Measurements from ENCODE around the gene SCARF2.

SCARF2 gene

GRCh38 chr22:20429254-20430100 is 8.1 kb downstream of the SCARF2 start:
- ChIA-PET POLR2A (no interaction called here), CTCF (no interaction called here)
- TF ChIP-seq FOXK2 (IDR thresholded peaks at IDR 0.05): no peak
- no peak for TF ChIP-seq FOXA1 (IDR thresholded peaks at IDR 0.05)
- no peak for TF ChIP-seq ZNF384 (IDR thresholded peaks at IDR 0.05)
- TF ChIP-seq SUZ12 (IDR thresholded peaks at IDR 0.05): no peak
- no peak for TF ChIP-seq ARNT (IDR thresholded peaks at IDR 0.05)
- no peak for TF ChIP-seq CTBP1 (IDR thresholded peaks at IDR 0.05; ENCODE audit: borderline replicate concordance)
- no peak for TF ChIP-seq HDGF (IDR thresholded peaks at IDR 0.05; ENCODE audit: borderline replicate concordance)
- no peak for TF ChIP-seq ELF4 (IDR thresholded peaks at IDR 0.05)
- TF ChIP-seq SP1 (IDR thresholded peaks at IDR 0.05): no peak
- TF ChIP-seq, protein P1, sequence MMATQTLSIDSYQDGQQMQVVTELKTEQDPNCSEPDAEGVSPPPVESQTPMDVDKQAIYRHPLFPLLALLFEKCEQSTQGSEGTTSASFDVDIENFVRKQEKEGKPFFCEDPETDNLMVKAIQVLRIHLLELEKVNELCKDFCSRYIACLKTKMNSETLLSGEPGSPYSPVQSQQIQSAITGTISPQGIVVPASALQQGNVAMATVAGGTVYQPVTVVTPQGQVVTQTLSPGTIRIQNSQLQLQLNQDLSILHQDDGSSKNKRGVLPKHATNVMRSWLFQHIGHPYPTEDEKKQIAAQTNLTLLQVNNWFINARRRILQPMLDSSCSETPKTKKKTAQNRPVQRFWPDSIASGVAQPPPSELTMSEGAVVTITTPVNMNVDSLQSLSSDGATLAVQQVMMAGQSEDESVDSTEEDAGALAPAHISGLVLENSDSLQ (IDR thresholded peaks at IDR 0.05): no peak
- DNase-seq (ENCODE audit: extremely low spot score): no peak

- TF ChIP-seq LEF1 (IDR thresholded peaks at IDR 0.05; ENCODE audit: borderline replicate concordance): no peak
- POLR2A ChIA-PET: interaction anchor here (1.7 kb wide), 1 partner anchor 35 kb away, joined by 4 read pairs; the partner anchor contains the start of gene ZNF74
Measured at GRCh38 chr22:20428496-20429253, 8.9 kb downstream of the SCARF2 start.

DNA sequence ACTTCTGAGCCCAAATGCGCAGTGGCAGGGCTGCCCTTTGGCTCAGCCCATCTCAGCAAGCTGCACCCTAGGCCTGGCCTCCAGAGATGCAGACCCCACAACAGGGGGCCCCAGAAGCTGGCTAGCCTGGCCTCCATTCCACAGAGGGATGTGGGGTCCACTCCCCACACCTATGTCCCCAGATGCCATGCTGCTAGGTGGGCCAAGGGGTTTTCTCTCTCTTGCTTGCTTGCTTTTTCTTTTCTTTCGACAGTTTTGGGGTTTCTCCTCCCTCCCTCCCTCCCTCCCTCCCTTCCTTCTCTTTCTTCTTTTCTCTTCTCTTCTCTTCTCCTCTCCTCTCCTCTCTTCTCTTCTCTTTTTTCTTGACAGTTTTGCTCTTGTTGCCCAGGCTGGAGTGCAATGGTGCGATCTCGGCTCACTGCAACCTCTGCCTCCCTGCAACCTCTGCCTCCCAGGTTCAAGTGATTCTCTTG is 9.6 kb downstream of the SCARF2 start:
- no peak for TF ChIP-seq FOXK2 (IDR thresholded peaks at IDR 0.05)
- TF ChIP-seq FOXM1 (IDR thresholded peaks at IDR 0.05; ENCODE audit: borderline replicate concordance): no peak
- TF ChIP-seq ELF4 (IDR thresholded peaks at IDR 0.05): no peak
- TF ChIP-seq L3MBTL2 (conservative IDR thresholded peaks at IDR 0.05): no peak
- TF ChIP-seq, protein P1 (IDR thresholded peaks at IDR 0.05): no peak
- CTCF ChIA-PET: interaction anchor here (0.7 kb wide), 1 partner anchor 1238 kb away, joined by 4 read pairs; the partner anchor contains the start of gene PPIL2
- DNase-seq (ENCODE audit: extremely low spot score): no peak
- POLR2A ChIA-PET: interaction anchor here (1.7 kb wide), 1 partner anchor 34 kb away, joined by 4 read pairs; the partner anchor contains the start of gene ZNF74

More at GRCh38 chr22:20428496-20429253, 8.9 kb downstream of the SCARF2 start:
- DNase-seq (ENCODE audit: extremely low spot score): no peak
- CTCF ChIA-PET: interaction anchor here (0.7 kb wide), 1 partner anchor 1237 kb away, joined by 4 read pairs; the partner anchor contains the start of gene PPIL2

GRCh38 chr22:20427104-20427944 is 10.3 kb downstream of the SCARF2 start:
- POLR2A ChIA-PET: interaction anchor here (1.7 kb wide), 1 partner anchor 34 kb away, joined by 4 read pairs; the partner anchor contains the start of gene ZNF74
- CTCF ChIA-PET: no interaction called here
- DNase-seq (ENCODE audit: extremely low spot score): no peak
- TF ChIP-seq FOXM1 (IDR thresholded peaks at IDR 0.05; ENCODE audit: borderline replicate concordance) (no peak), SUZ12 (IDR thresholded peaks at IDR 0.05) (no peak), BHLHE40 (IDR thresholded peaks at IDR 0.05; ENCODE audit: borderline replicate concordance) (no peak), FOXK2 (IDR thresholded peaks at IDR 0.05) (no peak), SP1 (IDR thresholded peaks at IDR 0.05) (no peak), ZNF384 (IDR thresholded peaks at IDR 0.05) (no peak), ELF4 (IDR thresholded peaks at IDR 0.05) (no peak), CTBP1 (IDR thresholded peaks at IDR 0.05; ENCODE audit: borderline replicate concordance) (no peak), NFRKB (IDR thresholded peaks at IDR 0.05) (no peak), L3MBTL2 (conservative IDR thresholded peaks at IDR 0.05) (no peak), TARDBP (IDR thresholded peaks at IDR 0.05) (no peak), ARNT (IDR thresholded peaks at IDR 0.05) (no peak)

- DNase-seq (ENCODE audit: extremely low spot score): no peak
- CTCF ChIA-PET: no interaction called here
- POLR2A ChIA-PET: no interaction called here
- TF ChIP-seq HDGF (IDR thresholded peaks at IDR 0.05; ENCODE audit: borderline replicate concordance) (no peak), ELF4 (IDR thresholded peaks at IDR 0.05) (no peak), TARDBP (IDR thresholded peaks at IDR 0.05) (no peak), FOXM1 (IDR thresholded peaks at IDR 0.05; ENCODE audit: borderline replicate concordance) (no peak), CTBP1 (IDR thresholded peaks at IDR 0.05; ENCODE audit: borderline replicate concordance) (no peak)
Measured at GRCh38 chr22:20426259-20426615, 11.4 kb downstream of the SCARF2 start.

GRCh38 chr22:20425566-20426258 is 11.9 kb downstream of the SCARF2 start:
- POLR2A ChIA-PET: no interaction called here
- DNase-seq (ENCODE audit: extremely low spot score): no peak
- no peak for TF ChIP-seq L3MBTL2 (conservative IDR thresholded peaks at IDR 0.05)
- TF ChIP-seq TARDBP (IDR thresholded peaks at IDR 0.05): no peak
- no peak for TF ChIP-seq SP1 (IDR thresholded peaks at IDR 0.05)
- TF ChIP-seq ELF4 (IDR thresholded peaks at IDR 0.05): no peak
- no peak for TF ChIP-seq FOXK2 (IDR thresholded peaks at IDR 0.05)
- TF ChIP-seq ZNF384 (IDR thresholded peaks at IDR 0.05): no peak
- TF ChIP-seq BHLHE40 (IDR thresholded peaks at IDR 0.05; ENCODE audit: borderline replicate concordance): no peak
- TF ChIP-seq, protein P1 (IDR thresholded peaks at IDR 0.05): no peak
- TF ChIP-seq SUZ12 (IDR thresholded peaks at IDR 0.05): no peak
- TF ChIP-seq FOXA1 (IDR thresholded peaks at IDR 0.05): no peak
- TF ChIP-seq CTBP1 (IDR thresholded peaks at IDR 0.05; ENCODE audit: borderline replicate concordance): no peak
- no peak for TF ChIP-seq HDGF (IDR thresholded peaks at IDR 0.05; ENCODE audit: borderline replicate concordance)
- CTCF ChIA-PET: no interaction called here

All from HEK293T (cell line).